HG02642 (cell line): ENCODE data around the gene DUXB.
A peak's percentile ranks its signal among the peaks of the same experiment; 100 is the strongest.

Source experiments
- ATAC-seq: cut with Tn5 transposase; IDR thresholded peaks from one replicate; pipeline ENCODE4 v1.9.1; 2021; ENCODE audit warnings: mild to moderate bottlenecking; ENCODE audit not compliant: unreplicated experiment, poor library complexity

Gene DUXB

GRCh38 chr16:75667503-75667902, 33.8 kb downstream of the DUXB start:
- ATAC-seq: no peak

- no peak for ATAC-seq
Observed at GRCh38 chr16:75660726-75661302, 40.4 kb downstream of the DUXB start.

- ATAC-seq: no peak
Observed at GRCh38 chr16:75660321-75660720, 40.9 kb downstream of the DUXB start.

- no peak for ATAC-seq
Observed at GRCh38 chr16:75658175-75658574, 43.1 kb downstream of the DUXB start.

GRCh38 chr16:75653922-75654321, 47.3 kb downstream of the DUXB start:
- ATAC-seq: no peak

GRCh38 chr16:75648265-75649076, 52.8 kb downstream of the DUXB start:
- ATAC-seq: peak; percentile 43

- peak; percentile 88 for ATAC-seq
Observed at GRCh38 chr16:75647492-75648264, 53.6 kb downstream of the DUXB start, which contains the start of the genes KARS1 and TERF2IP. TSS of gene KARS1 (minus strand) at chr16:75647665. CDS start at chr16:75647639, 26 bp downstream. TSS of gene TERF2IP (plus strand) at chr16:75647773. CDS start at chr16:75647883, 110 bp downstream.

- peak; percentile 20 for ATAC-seq
Observed at GRCh38 chr16:75647112-75647491, 54.2 kb downstream of the DUXB start.

GRCh38 chr16:75644240-75645012, 56.8 kb downstream of the DUXB start:
- ATAC-seq: no peak
